Measurements from ENCODE around the gene BDKRB2. TPM values are rescaled to one million over a fixed set of nuclear protein-coding genes. Genes with fewer than 3 reads are reported as not detected.

BDKRB2 gene
- total RNA-seq, 2 experiments from 2014 or later: not detected

DNA sequence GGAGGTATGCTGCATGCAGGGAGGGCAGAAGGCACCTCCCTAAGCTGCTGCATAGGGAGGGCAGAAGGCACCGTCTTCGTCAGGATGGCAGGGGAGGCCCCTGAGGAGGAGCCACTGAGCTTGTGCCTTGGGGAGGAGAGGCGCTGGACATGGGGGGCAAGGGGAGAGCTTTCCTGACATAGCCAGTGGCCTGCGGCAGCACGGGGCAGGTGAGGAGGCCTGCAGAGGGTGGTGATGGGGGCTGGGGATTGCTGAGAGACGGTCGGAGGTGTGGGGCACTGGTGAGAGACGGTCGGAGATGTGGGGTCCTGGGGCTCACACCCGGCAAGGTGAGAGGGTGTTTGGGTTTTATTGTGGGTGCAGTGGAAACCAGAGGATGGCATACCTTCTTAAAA is 10.4 kb upstream of the BDKRB2 start:
- H3K27me3 Mint-ChIP-seq: peaks cover 6% of the 10 kb centered on the region
- peaks cover 10% of the 10 kb centered on the region for H3K4me1 Mint-ChIP-seq
- DNase-seq (no peak), ATAC-seq (no peak)
- peaks cover 5% of the 10 kb centered on the region for H3K9me3 Mint-ChIP-seq (ENCODE audit: low read depth)
- no peak overlapping the region for H3K27ac Mint-ChIP-seq
- H3K36me3 Mint-ChIP-seq (ENCODE audit: low read depth): no peaks in the 10 kb centered on the region
- H3K4me3 Mint-ChIP-seq: no peak overlapping the region
- intact Hi-C loops (cut with DNase I, micrococcal nuclease): no loop called here
- POLR2A ChIA-PET: no interaction called here
- CTCF ChIA-PET: no interaction called here

GRCh38 chr14:96194657-96195431 is 9.8 kb upstream of the BDKRB2 start:
- ChIA-PET POLR2A (no interaction called here), CTCF (no interaction called here)
- Mint-ChIP-seq H3K27me3 (peaks cover 4% of the 10 kb centered on the region), H3K36me3 (ENCODE audit: low read depth) (no peaks in the 10 kb centered on the region), H3K27ac (no peak overlapping the region), H3K4me3 (no peak overlapping the region), H3K9me3 (ENCODE audit: low read depth) (peaks cover 5% of the 10 kb centered on the region), H3K4me1 (peaks cover 8% of the 10 kb centered on the region)
- DNase-seq (no peak), ATAC-seq (no peak)
- intact Hi-C loops (cut with DNase I, micrococcal nuclease): no loop called here

DNA sequence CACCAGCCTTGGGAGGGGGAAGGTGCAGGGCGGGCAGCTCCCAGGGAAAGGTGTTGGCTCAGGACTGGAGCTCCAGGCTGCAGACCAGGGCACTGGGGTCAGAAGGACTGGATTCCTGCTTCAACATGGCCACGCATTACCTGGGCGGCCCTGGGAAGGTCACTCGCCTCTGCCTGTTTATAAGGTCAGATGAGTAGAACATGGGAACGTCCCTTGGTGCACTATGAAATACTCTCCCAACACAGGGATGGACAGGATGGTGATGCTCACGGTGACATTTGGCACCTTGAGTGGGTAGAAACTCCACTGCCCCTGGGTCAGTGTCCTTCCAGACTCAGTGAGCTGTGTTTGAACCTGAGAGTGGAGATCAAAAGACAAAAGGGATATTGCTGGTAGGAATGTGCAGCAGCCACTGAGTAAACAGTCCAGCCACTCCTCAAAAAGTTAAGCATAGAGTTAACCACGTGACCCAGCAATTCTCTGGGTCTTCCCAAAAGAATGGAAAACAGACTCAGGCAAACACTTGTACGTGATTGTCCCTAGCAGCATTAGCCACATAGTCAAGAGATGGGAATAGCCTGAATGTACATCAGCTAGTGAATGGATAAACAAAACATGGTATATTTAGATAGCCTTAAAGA is 9.1 kb upstream of the BDKRB2 start:
- Mint-ChIP-seq H3K27ac (no peak overlapping the region), H3K4me1 (peaks cover 8% of the 10 kb centered on the region), H3K36me3 (ENCODE audit: low read depth) (no peaks in the 10 kb centered on the region), H3K27me3 (peaks cover 4% of the 10 kb centered on the region), H3K9me3 (ENCODE audit: low read depth) (peaks cover 5% of the 10 kb centered on the region), H3K4me3 (no peak overlapping the region)
- intact Hi-C loops (cut with DNase I, micrococcal nuclease): no loop called here
- no peak for ATAC-seq
- POLR2A ChIA-PET: no interaction called here
- no peak for DNase-seq
- CTCF ChIA-PET: interaction anchor here (0.5 kb wide), 1 partner anchor 58 kb away, joined by 3 read pairs; no protein-coding TSS in a partner anchor

GRCh38 chr14:96197163-96197852 is 7.3 kb upstream of the BDKRB2 start:
- Mint-ChIP-seq H3K4me1 (peaks cover 8% of the 10 kb centered on the region), H3K27me3 (peaks cover 6% of the 10 kb centered on the region), H3K4me3 (no peak overlapping the region), H3K27ac (no peak overlapping the region), H3K9me3 (ENCODE audit: low read depth) (peaks cover 5% of the 10 kb centered on the region), H3K36me3 (ENCODE audit: low read depth) (no peaks in the 10 kb centered on the region)
- ATAC-seq (no peak), DNase-seq (no peak)
- ChIA-PET POLR2A (no interaction called here), CTCF (no interaction called here)
- intact Hi-C loops (cut with DNase I, micrococcal nuclease): no loop called here

DNA sequence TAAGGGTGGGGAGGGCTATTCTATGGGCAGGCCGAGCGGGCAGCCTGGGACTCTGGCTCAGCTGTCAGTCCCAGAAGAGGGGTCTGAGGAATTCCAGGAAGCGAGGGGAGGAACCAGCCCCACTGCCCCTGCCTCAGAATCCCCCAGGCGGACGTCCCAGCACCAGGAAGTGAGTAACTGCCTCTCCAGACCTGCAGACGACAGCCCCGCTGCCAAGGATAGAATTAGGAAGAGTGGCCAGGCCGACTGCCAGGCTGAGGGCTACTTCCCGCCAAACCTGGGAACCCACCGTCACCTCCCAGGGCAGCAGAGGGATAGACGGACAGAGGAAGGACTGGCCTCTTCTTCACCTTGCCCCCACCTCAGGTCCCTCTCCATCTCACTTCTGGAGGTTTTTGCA is 6.7 kb upstream of the BDKRB2 start:
- CTCF ChIA-PET: interaction anchor here (0.5 kb wide), 1 partner anchor 558 kb away, joined by 3 read pairs; no protein-coding TSS in a partner anchor
- no peak for DNase-seq
- ATAC-seq: no peak
- H3K27ac Mint-ChIP-seq: no peak overlapping the region
- POLR2A ChIA-PET: no interaction called here
- H3K4me3 Mint-ChIP-seq: no peak overlapping the region
- peaks cover 10% of the 10 kb centered on the region for H3K27me3 Mint-ChIP-seq
- no peaks in the 10 kb centered on the region for H3K36me3 Mint-ChIP-seq (ENCODE audit: low read depth)
- H3K9me3 Mint-ChIP-seq (ENCODE audit: low read depth): peaks cover 5% of the 10 kb centered on the region
- intact Hi-C loops (cut with DNase I, micrococcal nuclease): no loop called here
- peaks cover 8% of the 10 kb centered on the region for H3K4me1 Mint-ChIP-seq

GRCh38 chr14:96198430-96199130 is 6.1 kb upstream of the BDKRB2 start:
- peaks cover 8% of the 10 kb centered on the region for H3K4me1 Mint-ChIP-seq
- H3K36me3 Mint-ChIP-seq (ENCODE audit: low read depth): no peaks in the 10 kb centered on the region
- peaks cover 5% of the 10 kb centered on the region for H3K9me3 Mint-ChIP-seq (ENCODE audit: low read depth)
- peaks cover 10% of the 10 kb centered on the region for H3K27me3 Mint-ChIP-seq
- ChIA-PET POLR2A (no interaction called here), CTCF (interaction anchor here (0.5 to 0.7 kb wide), 2 partner anchors 558 to 667 kb away, joined by 3 to 4 read pairs; no protein-coding TSS in a partner anchor)
- ATAC-seq (peak; percentile 23), DNase-seq (peak; percentile 21)
- H3K27ac Mint-ChIP-seq: peak overlapping the region; percentile 51
- intact Hi-C loops (cut with DNase I, micrococcal nuclease): no loop called here
- H3K4me3 Mint-ChIP-seq: no peak overlapping the region

DNA sequence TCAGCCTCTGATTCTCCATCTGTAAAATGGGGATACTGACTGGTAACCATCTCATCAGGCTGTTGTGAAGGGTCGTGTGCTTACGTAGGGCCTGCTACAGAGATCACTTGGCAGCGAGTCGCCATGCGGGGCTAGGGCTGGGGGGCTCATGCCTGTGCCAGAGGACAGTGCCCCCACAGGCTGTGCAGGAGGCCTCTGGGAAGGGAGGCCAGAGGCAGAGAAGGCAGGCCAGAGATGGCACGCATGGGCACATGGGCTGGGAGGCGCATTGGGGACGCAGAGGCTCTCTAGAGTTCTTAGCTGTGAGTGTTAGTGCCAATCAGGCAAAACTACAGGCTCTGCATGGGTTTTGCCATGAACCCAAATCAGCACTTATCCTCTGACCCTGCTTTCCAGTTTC is 3.5 kb upstream of the BDKRB2 start:
- ChIA-PET CTCF (no interaction called here), POLR2A (no interaction called here)
- no peak overlapping the region for H3K4me3 Mint-ChIP-seq
- intact Hi-C loops (cut with DNase I, micrococcal nuclease): no loop called here
- no peaks in the 10 kb centered on the region for H3K36me3 Mint-ChIP-seq (ENCODE audit: low read depth)
- peaks cover 14% of the 10 kb centered on the region for H3K4me1 Mint-ChIP-seq
- peaks cover 5% of the 10 kb centered on the region for H3K9me3 Mint-ChIP-seq (ENCODE audit: low read depth)
- no peak overlapping the region for H3K27ac Mint-ChIP-seq
- peaks cover 17% of the 10 kb centered on the region for H3K27me3 Mint-ChIP-seq
- ATAC-seq: no peak
- no peak for DNase-seq

GRCh38 chr14:96201965-96202364 is 2.7 kb upstream of the BDKRB2 start:
- H3K27me3 Mint-ChIP-seq: peaks cover 17% of the 10 kb centered on the region
- no peaks in the 10 kb centered on the region for H3K36me3 Mint-ChIP-seq (ENCODE audit: low read depth)
- DNase-seq (no peak), ATAC-seq (no peak)
- peaks cover 14% of the 10 kb centered on the region for H3K4me1 Mint-ChIP-seq
- no peak overlapping the region for H3K27ac Mint-ChIP-seq
- H3K4me3 Mint-ChIP-seq: no peak overlapping the region
- ChIA-PET CTCF (no interaction called here), POLR2A (no interaction called here)
- peaks cover under 1% of the 10 kb centered on the region for H3K9me3 Mint-ChIP-seq (ENCODE audit: low read depth)
- intact Hi-C loops (cut with DNase I, micrococcal nuclease): no loop called here

DNA sequence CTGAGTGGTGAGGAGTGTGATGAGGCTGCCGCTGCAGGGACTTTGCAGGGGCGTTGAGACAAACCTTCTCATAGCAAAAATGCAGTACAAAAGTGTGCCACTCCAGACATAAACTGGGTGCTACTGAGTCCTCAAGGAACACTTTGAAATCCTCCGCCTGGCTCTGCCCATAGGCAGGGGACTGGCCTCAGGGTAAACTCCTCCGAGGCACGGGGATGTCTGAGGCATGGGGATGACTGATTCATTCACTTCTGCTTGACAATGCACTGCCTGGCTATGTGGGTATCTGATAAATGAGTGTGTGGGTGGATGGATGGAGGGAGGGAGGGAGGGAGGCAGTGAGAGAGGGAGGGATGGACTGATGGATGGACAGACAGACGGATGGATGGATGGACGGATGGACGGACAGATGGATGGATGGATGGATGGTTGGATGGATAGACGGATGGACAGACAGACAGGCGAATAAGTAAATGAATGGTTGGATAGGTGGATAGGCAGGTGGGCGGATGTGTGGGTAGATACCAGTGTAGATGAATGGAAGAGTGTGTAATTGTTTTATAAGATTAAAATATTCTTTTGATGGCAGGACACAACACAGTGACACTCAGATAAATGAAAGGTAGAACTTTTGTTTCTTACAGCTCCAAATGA is 2.1 kb upstream of the BDKRB2 start:
- peaks cover 14% of the 10 kb centered on the region for H3K4me1 Mint-ChIP-seq
- H3K4me3 Mint-ChIP-seq: no peak overlapping the region
- no peaks in the 10 kb centered on the region for H3K36me3 Mint-ChIP-seq (ENCODE audit: low read depth)
- ChIA-PET CTCF (no interaction called here), POLR2A (no interaction called here)
- no peak overlapping the region for H3K27ac Mint-ChIP-seq
- no peaks in the 10 kb centered on the region for H3K9me3 Mint-ChIP-seq (ENCODE audit: low read depth)
- no peak for ATAC-seq
- no peak for DNase-seq
- intact Hi-C loops (cut with DNase I, micrococcal nuclease): no loop called here
- H3K27me3 Mint-ChIP-seq: peaks cover 15% of the 10 kb centered on the region

GRCh38 chr14:96203116-96203515 is 1.5 kb upstream of the BDKRB2 start:
- H3K27ac Mint-ChIP-seq: no peak overlapping the region
- no peaks in the 10 kb centered on the region for H3K9me3 Mint-ChIP-seq (ENCODE audit: low read depth)
- peaks cover 14% of the 10 kb centered on the region for H3K4me1 Mint-ChIP-seq
- H3K36me3 Mint-ChIP-seq (ENCODE audit: low read depth): no peaks in the 10 kb centered on the region
- ChIA-PET POLR2A (no interaction called here), CTCF (no interaction called here)
- H3K4me3 Mint-ChIP-seq: no peak overlapping the region
- DNase-seq (no peak), ATAC-seq (no peak)
- intact Hi-C loops (cut with DNase I, micrococcal nuclease): no loop called here
- H3K27me3 Mint-ChIP-seq: peaks cover 15% of the 10 kb centered on the region

GRCh38 chr14:96203635-96204034 is 1.0 kb upstream of the BDKRB2 start:
- H3K27me3 Mint-ChIP-seq: peaks cover 17% of the 10 kb centered on the region
- no peaks in the 10 kb centered on the region for H3K36me3 Mint-ChIP-seq (ENCODE audit: low read depth)
- H3K27ac Mint-ChIP-seq: no peak overlapping the region
- H3K4me3 Mint-ChIP-seq: no peak overlapping the region
- peaks cover 9% of the 10 kb centered on the region for H3K4me1 Mint-ChIP-seq
- no peaks in the 10 kb centered on the region for H3K9me3 Mint-ChIP-seq (ENCODE audit: low read depth)
- DNase-seq (no peak), ATAC-seq (no peak)
- ChIA-PET POLR2A (no interaction called here), CTCF (interaction anchor here (0.6 kb wide), 1 partner anchor 299 kb away, joined by 3 read pairs; no protein-coding TSS in a partner anchor)
- intact Hi-C loops (cut with DNase I, micrococcal nuclease): no loop called here
